ENCODE data around the gene MEI1.

GRCh38 chr22:41659941-41660340, 39.4 kb upstream of the MEI1 start:
- no peak for TF ChIP-seq CTCF (IDR thresholded peaks at IDR 0.05)
- no peak for TF ChIP-seq POLR2A (IDR thresholded peaks at IDR 0.05)
